Nephron (organoid): ENCODE results near the gene PPFIBP1.

Experiments
- H3K27ac Mint-ChIP-seq, 3 experiments: 2 replicates each; pipeline ENCODE4 v1.8.0; 2020; ENCODE audit warnings: mixed read lengths in 3 of 3, mild to moderate bottlenecking in 2 of 3, moderate library complexity in 1 of 3
- H3K27me3 Mint-ChIP-seq: 2 replicates; pipeline ENCODE4 v1.8.0; 2021; ENCODE audit warnings: low read depth, mild to moderate bottlenecking, moderate library complexity, mixed read lengths
- H3K36me3 Mint-ChIP-seq: 2 replicates; pipeline ENCODE4 v1.8.0; 2020; ENCODE audit warnings: low read depth, mixed read lengths
- H3K4me1 Mint-ChIP-seq: 2 replicates; pipeline ENCODE4 v1.8.0; 2020; ENCODE audit warnings: mixed read lengths
- H3K4me3 Mint-ChIP-seq, 3 experiments: 2 replicates each; pipeline ENCODE4 v1.8.0; 2020; ENCODE audit warnings: mild to moderate bottlenecking in 3 of 3, mixed read lengths in 3 of 3, moderate library complexity in 2 of 3
- H3K9me3 Mint-ChIP-seq: 2 replicates; pipeline ENCODE4 v1.8.0; 2020; ENCODE audit warnings: mixed read lengths
- CTCF ChIP-seq, 3 experiments: fragments of 200-600 bp; sonication (generic); IDR thresholded peaks; one replicate each; pipeline ENCODE4 v1.5.0; 2021; ENCODE audit warnings: antibody characterized with exemption in 3 of 3; ENCODE audit not compliant: unreplicated experiment in 3 of 3

The PPFIBP1 gene

GRCh38 chr12:27513155-27513824 is 10.7 kb upstream of the PPFIBP1 start:
- H3K9me3 Mint-ChIP-seq, result no peaks in the 10 kb centered on the region
- no peaks in the 10 kb centered on the region for H3K36me3 Mint-ChIP-seq
- peaks cover 58% of the 10 kb centered on the region for H3K4me1 Mint-ChIP-seq
- H3K27me3 Mint-ChIP-seq, result no peaks in the 10 kb centered on the region
- peak overlapping the region; percentile 72 to 81 (median 80) for H3K27ac Mint-ChIP-seq
- H3K4me3 Mint-ChIP-seq, result no peak overlapping the region
- TF ChIP-seq CTCF (IDR thresholded peaks at IDR 0.05; ENCODE audit: unreplicated experiment in 3 of 3), result no peak

- H3K36me3 Mint-ChIP-seq, result no peaks in the 10 kb centered on the region
Observed at GRCh38 chr12:27515671-27516070, 8.3 kb upstream of the PPFIBP1 start.

GRCh38 chr12:27516625-27517024 is 7.4 kb upstream of the PPFIBP1 start:
- Mint-ChIP-seq H3K27me3 (no peaks in the 10 kb centered on the region), H3K27ac (peak overlapping the region; percentile 62 to 80 (median 72)), H3K9me3 (no peaks in the 10 kb centered on the region), H3K4me3 (no peak overlapping the region), H3K36me3 (no peaks in the 10 kb centered on the region), H3K4me1 (peaks cover 74% of the 10 kb centered on the region)
- TF ChIP-seq CTCF (IDR thresholded peaks at IDR 0.05; ENCODE audit: unreplicated experiment in 3 of 3), result no peak

More at GRCh38 chr12:27515671-27516070, 8.3 kb upstream of the PPFIBP1 start:
- Mint-ChIP-seq H3K9me3 (no peaks in the 10 kb centered on the region), H3K27me3 (no peaks in the 10 kb centered on the region), H3K27ac (peak overlapping the region; percentile 80 to 96 (median 94)), H3K4me3 (peak overlapping the region in 1 of 3 experiments; percentile 36), H3K4me1 (peaks cover 73% of the 10 kb centered on the region)
- no peak for TF ChIP-seq CTCF (IDR thresholded peaks at IDR 0.05; ENCODE audit: unreplicated experiment in 3 of 3)

GRCh38 chr12:27517546-27517945 is 6.5 kb upstream of the PPFIBP1 start:
- no peak for TF ChIP-seq CTCF (IDR thresholded peaks at IDR 0.05; ENCODE audit: unreplicated experiment in 3 of 3)
- Mint-ChIP-seq H3K27ac (peak overlapping the region; percentile 82 to 91 (median 91)), H3K36me3 (no peaks in the 10 kb centered on the region), H3K27me3 (no peaks in the 10 kb centered on the region), H3K4me1 (peaks cover 77% of the 10 kb centered on the region), H3K9me3 (no peaks in the 10 kb centered on the region), H3K4me3 (no peak overlapping the region)

GRCh38 chr12:27517961-27518665 is 5.9 kb upstream of the PPFIBP1 start:
- no peak for TF ChIP-seq CTCF (IDR thresholded peaks at IDR 0.05; ENCODE audit: unreplicated experiment in 3 of 3)
- peaks cover 80% of the 10 kb centered on the region for H3K4me1 Mint-ChIP-seq
- H3K27ac Mint-ChIP-seq, result peak overlapping the region; percentile 82 to 91 (median 91)
- no peaks in the 10 kb centered on the region for H3K9me3 Mint-ChIP-seq
- H3K4me3 Mint-ChIP-seq, result peak overlapping the region; percentile 2 to 47 (median 4)
- H3K36me3 Mint-ChIP-seq, result no peaks in the 10 kb centered on the region
- H3K27me3 Mint-ChIP-seq, result no peaks in the 10 kb centered on the region
